GM13976 (cell line): ENCODE data around the gene MYCBPAP.
A peak's percentile ranks its signal among the peaks of the same experiment; 100 is the strongest.

Experiments
- DNase-seq: peaks from one replicate; pipeline ENCODE4 v3.0.0; 2012; ENCODE audit warnings: low spot score
- in situ Hi-C: fragments of 300-500 bp; cut with MboI; formaldehyde crosslinking; loops from one replicate; pipeline ENCODE4 v1.12.0; 2022; ENCODE audit warnings: low sequenced_read_pairs, mixed read lengths, inconsistent platforms; ENCODE audit not compliant: unreplicated experiment
- TF ChIP-seq, protein P1 (sequence below): IDR thresholded peaks from 2 replicates; pipeline ENCODE4 v1.5.1; 2012; ENCODE audit warnings: borderline replicate concordance, mild to moderate bottlenecking; ENCODE audit not compliant: insufficient read depth; ENCODE audit errors: extremely low read depth, missing control alignments, control extremely low read depth

MYCBPAP gene

DNA sequence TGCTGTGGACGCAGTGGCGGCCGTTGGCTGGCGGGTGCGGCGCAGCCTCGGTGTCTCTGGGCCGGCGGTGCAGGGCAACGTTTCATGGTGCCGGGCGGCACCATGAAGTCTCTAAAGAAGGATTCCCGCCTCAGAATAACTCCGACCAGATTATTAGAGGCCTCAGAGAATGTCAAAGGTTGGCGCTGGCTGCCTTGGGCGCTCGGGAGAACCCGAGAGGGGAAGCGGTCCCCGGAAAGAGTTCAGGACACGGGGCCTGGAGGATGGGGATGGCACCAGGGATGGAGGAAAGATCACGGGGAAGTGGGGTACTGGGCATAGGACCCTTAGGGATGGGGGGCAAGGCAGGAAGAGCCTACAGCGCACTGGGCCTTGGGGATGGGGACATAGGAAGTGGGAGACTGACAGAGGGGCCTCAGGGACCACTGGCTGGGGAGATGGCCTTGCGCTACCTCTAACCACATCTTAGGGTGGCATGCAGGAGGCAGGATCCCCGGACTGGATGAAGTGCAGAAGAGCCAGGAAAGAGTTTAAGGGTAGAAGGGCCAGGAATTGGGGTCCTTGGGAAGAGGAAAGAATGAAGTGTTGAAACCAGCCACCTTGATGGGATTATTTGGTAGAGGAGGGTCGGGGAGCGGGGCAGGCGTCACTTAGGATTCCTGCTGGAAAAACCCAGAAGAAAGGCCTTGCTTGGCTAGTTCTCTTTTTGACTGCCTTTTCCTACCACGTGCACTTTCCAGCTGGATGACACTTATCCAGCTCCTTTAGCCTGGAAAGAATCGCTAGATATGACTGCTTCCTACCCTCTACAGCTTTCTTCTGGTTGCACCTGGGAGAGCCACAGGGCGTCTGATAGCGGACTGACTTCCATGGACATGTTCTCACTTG, 578 bp downstream of the MYCBPAP start:
- TF ChIP-seq, protein P1, sequence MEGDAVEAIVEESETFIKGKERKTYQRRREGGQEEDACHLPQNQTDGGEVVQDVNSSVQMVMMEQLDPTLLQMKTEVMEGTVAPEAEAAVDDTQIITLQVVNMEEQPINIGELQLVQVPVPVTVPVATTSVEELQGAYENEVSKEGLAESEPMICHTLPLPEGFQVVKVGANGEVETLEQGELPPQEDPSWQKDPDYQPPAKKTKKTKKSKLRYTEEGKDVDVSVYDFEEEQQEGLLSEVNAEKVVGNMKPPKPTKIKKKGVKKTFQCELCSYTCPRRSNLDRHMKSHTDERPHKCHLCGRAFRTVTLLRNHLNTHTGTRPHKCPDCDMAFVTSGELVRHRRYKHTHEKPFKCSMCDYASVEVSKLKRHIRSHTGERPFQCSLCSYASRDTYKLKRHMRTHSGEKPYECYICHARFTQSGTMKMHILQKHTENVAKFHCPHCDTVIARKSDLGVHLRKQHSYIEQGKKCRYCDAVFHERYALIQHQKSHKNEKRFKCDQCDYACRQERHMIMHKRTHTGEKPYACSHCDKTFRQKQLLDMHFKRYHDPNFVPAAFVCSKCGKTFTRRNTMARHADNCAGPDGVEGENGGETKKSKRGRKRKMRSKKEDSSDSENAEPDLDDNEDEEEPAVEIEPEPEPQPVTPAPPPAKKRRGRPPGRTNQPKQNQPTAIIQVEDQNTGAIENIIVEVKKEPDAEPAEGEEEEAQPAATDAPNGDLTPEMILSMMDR = no peak
- in situ Hi-C loops = no loop called here
- DNase-seq = no peak

- in situ Hi-C loops = no loop called here
- peak; percentile 89 for DNase-seq
- TF ChIP-seq, protein P1 = no peak
Measured at GRCh38 chr17:50511058-50511457, 2.8 kb downstream of the MYCBPAP start.

DNA sequence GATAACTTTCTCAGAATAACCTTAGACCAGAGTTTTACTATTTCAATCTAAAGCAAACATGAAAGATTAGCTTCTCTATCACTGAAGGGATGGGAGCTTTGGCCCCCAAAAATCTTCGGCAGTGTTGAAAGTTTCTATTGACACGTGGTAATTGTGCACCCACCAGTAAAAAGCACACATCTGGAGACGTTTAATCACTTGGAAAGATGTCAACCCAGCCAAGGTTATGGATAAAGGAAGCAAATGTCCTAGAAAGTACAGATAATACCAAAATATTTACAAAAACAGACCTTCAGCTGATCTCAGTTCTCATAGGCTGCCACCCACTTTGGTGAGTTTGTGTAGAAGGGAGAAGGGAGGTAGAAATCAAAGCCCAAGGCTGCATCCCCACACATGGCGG, 5.3 kb downstream of the MYCBPAP start:
- TF ChIP-seq, protein P1 = no peak
- in situ Hi-C loops = no loop called here
- DNase-seq = no peak

GRCh38 chr17:50514388-50514787, 6.1 kb downstream of the MYCBPAP start:
- in situ Hi-C loops = no loop called here
- no peak for DNase-seq
- TF ChIP-seq, protein P1 = no peak

DNA sequence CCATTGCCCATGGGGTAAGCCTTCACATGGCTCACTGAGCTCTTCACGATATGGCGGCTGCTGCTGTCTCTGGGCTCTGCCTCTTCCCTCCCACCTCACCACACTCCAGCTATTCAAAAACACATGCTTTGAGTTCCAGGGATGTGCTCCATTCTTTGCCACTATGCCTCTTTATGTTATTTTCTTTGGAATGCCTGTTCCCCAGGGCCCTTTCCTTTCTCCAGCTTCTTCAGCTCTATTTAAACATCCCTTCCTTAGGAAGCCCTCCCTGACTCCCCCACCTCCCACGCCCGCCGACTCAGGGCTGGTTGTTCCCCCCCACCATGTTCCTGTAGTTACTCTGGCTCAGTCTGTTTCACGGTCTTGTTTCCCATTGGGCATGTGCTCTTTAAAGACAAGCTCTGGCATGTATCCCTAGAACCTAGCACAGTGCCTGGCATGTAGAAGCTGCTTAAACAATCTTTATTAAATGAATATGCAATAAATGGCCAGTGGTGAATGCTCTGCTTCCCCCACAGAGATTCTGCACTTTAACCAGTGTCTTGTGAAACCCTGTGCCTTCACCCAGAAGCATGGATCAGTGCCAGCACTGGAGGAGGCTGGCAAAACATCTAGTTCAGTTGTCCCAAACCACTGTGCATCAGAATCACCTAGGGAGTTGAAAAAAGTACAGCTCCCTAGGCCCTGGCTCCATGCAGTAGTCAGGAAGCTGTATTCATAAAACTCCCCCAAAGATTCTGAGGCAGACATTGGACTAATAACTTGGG, 6.9 kb downstream of the MYCBPAP start:
- in situ Hi-C loops = no loop called here
- DNase-seq = no peak
- TF ChIP-seq, protein P1 = no peak

- TF ChIP-seq, protein P1 = no peak
- in situ Hi-C loops = no loop called here
- DNase-seq = no peak
Measured at GRCh38 chr17:50517011-50517410, 8.8 kb downstream of the MYCBPAP start.
